GM18907 (cell line): ENCODE results near the gene A1BG.

Source experiments
- ATAC-seq: cut with Tn5 transposase; IDR thresholded peaks from one replicate; pipeline ENCODE4 v1.9.1; 2021; ENCODE audit warnings: mild to moderate bottlenecking, moderate library complexity; ENCODE audit not compliant: unreplicated experiment

The A1BG gene

GRCh38 chr19:58305065-58305931 is 48.0 kb downstream of the A1BG start, which contains the start of gene ERVK3-1:
TSS of gene ERVK3-1 (plus strand) at chr19:58305377. CDS start at chr19:58312169, 6,792 bp downstream.
- peak; percentile 94 for ATAC-seq

DNA sequence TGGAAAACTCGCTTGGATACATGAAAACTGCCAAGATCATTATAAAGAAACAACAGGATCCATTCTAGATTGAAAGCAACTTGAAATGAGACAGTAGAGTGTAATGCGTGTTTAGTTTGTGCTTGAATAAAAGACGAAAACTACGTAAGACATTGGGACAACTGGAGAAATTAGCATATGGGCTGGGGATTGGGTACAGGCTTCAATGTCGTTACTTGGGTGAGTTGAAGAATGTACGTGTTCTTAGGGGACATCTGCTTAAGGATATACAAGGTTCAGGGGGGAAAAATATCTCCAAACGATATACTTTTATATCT is 48.6 kb downstream of the A1BG start:
- ATAC-seq, result no peak

- no peak for ATAC-seq
These were observed 49.0 kb downstream of the A1BG start for GRCh38 chr19:58304255-58304654.

GRCh38 chr19:58300620-58301019 is 52.7 kb downstream of the A1BG start:
- ATAC-seq, result no peak

- ATAC-seq, result no peak
These were observed 57.2 kb downstream of the A1BG start for GRCh38 chr19:58296104-58296503.
